ENCODE measurements around the gene TMA7B. TPM values are rescaled to one million over a fixed set of nuclear protein-coding genes. Genes with fewer than 3 reads are reported as not detected.

Gene TMA7B
- total and polyA plus RNA-seq, 7 donors: 0.41 TPM; not detected in 6

- Histone ChIP-seq H3K9me3 (no peaks in the 10 kb centered on the region), H3K4me3 (no peak overlapping the region), H3K27me3 (peaks cover 0 to 12% (median 0%) of the 10 kb centered on the region in 3 donors), H3K36me3 (no peaks in the 10 kb centered on the region), H3K27ac (no peak overlapping the region), H3K4me1 (no peaks in the 10 kb centered on the region)
- 92 to 95% methylated on average over 4 of the region's 4 CpGs for WGBS, 2 donors
- intact Hi-C loops (cut with DNase I): no loop called here
- no peak for TF ChIP-seq POLR2AphosphoS5 (IDR thresholded peaks at IDR 0.05)
- no peak for DNase-seq
Measured at GRCh38 chr22:39983346-39983745, 23.1 kb downstream of the TMA7B start.

GRCh38 chr22:39984006-39984405 lies 23.8 kb downstream of the TMA7B start:
- 79 to 81% methylated on average over 2 of the region's 2 CpGs for WGBS, 2 donors
- no peaks in the 10 kb centered on the region for H3K4me1 ChIP-seq
- no peak for DNase-seq
- H3K27me3 ChIP-seq: peaks cover 0 to 11% (median 0%) of the 10 kb centered on the region in 3 donors
- H3K27ac ChIP-seq: no peak overlapping the region
- no peak for TF ChIP-seq EP300 (IDR thresholded peaks at IDR 0.05)
- H3K9me3 ChIP-seq: no peaks in the 10 kb centered on the region
- no peak overlapping the region for H3K4me3 ChIP-seq
- H3K36me3 ChIP-seq: no peaks in the 10 kb centered on the region
- intact Hi-C loops (cut with DNase I): no loop called here

GRCh38 chr22:39984746-39985145 lies 24.5 kb downstream of the TMA7B start:
- no peaks in the 10 kb centered on the region for H3K4me1 ChIP-seq
- no peak for DNase-seq
- 34 to 69% methylated on average over 2 of the region's 2 CpGs for WGBS, 2 donors
- intact Hi-C loops (cut with DNase I): no loop called here
- no peak overlapping the region for H3K27ac ChIP-seq
- peaks cover 0 to 11% (median 0%) of the 10 kb centered on the region in 3 donors for H3K27me3 ChIP-seq
- H3K9me3 ChIP-seq: no peaks in the 10 kb centered on the region
- H3K36me3 ChIP-seq: no peaks in the 10 kb centered on the region
- no peak overlapping the region for H3K4me3 ChIP-seq
- no peak for TF ChIP-seq EP300 (IDR thresholded peaks at IDR 0.05)
- no peak for TF ChIP-seq CTCF (IDR thresholded peaks at IDR 0.05)
- TF ChIP-seq POLR2A (IDR thresholded peaks at IDR 0.05): no peak
- TF ChIP-seq POLR2AphosphoS5 (IDR thresholded peaks at IDR 0.05): no peak

GRCh38 chr22:39985383-39986035 lies 25.3 kb downstream of the TMA7B start:
- no peak for DNase-seq

GRCh38 chr22:39988386-39989114 lies 28.4 kb downstream of the TMA7B start:
- intact Hi-C loops (cut with DNase I): no loop called here
- Histone ChIP-seq H3K9me3 (no peaks in the 10 kb centered on the region), H3K36me3 (no peaks in the 10 kb centered on the region), H3K27me3 (peaks cover 0 to 14% (median 10%) of the 10 kb centered on the region in 3 donors), H3K4me3 (no peak overlapping the region), H3K4me1 (no peaks in the 10 kb centered on the region), H3K27ac (no peak overlapping the region)
- 71 to 73% methylated on average over 10 of the region's 10 CpGs for WGBS, 2 donors
- no peak for DNase-seq
- TF ChIP-seq POLR2A (IDR thresholded peaks at IDR 0.05) (no peak), POLR2AphosphoS5 (IDR thresholded peaks at IDR 0.05) (no peak), EP300 (IDR thresholded peaks at IDR 0.05) (no peak), CTCF (IDR thresholded peaks at IDR 0.05) (no peak)

More at GRCh38 chr22:39985383-39986035, 25.3 kb downstream of the TMA7B start:
- no peak for TF ChIP-seq POLR2A (IDR thresholded peaks at IDR 0.05)
- no peak for TF ChIP-seq POLR2AphosphoS5 (IDR thresholded peaks at IDR 0.05)
- TF ChIP-seq EP300 (IDR thresholded peaks at IDR 0.05): no peak
- TF ChIP-seq CTCF (IDR thresholded peaks at IDR 0.05): no peak
- 24 to 63% methylated on average over 7 of the region's 7 CpGs for WGBS, 2 donors
- H3K4me1 ChIP-seq: no peaks in the 10 kb centered on the region
- H3K9me3 ChIP-seq: no peaks in the 10 kb centered on the region
- H3K4me3 ChIP-seq: no peak overlapping the region
- H3K27me3 ChIP-seq: peaks cover 0 to 11% (median 0%) of the 10 kb centered on the region in 3 donors
- no peak overlapping the region for H3K27ac ChIP-seq
- H3K36me3 ChIP-seq: no peaks in the 10 kb centered on the region
- intact Hi-C loops (cut with DNase I): no loop called here
